ENCODE data around the gene NSUN6.

GRCh38 chr10:18565006-18565405, 86.4 kb downstream of the NSUN6 start:
- TF ChIP-seq CTCF (IDR thresholded peaks at IDR 0.05; ENCODE audit: insufficient read depth, low read length, poor library complexity, severe bottlenecking), result no peak
- no peak for TF ChIP-seq EZH2phosphoT487 (conservative IDR thresholded peaks at IDR 0.05; ENCODE audit: low read length)

Measured in SU-DHL-6 (cell line).